Neural cell (in vitro differentiated cells): ENCODE measurements around the gene CHRNA9.

ENCODE experiments used
- MXI1 ChIP-seq: fragments of 450-650 bp; conservative IDR thresholded peaks from 2 replicates; pipeline ENCODE4 v1.6.1; 2014; ENCODE audit warnings: antibody characterized with exemption, mild to moderate bottlenecking; ENCODE audit not compliant: poor library complexity, severe bottlenecking
- POLR2AphosphoS5 ChIP-seq: IDR thresholded peaks from 2 replicates; pipeline ENCODE4 v1.6.1; 2012
- RAD21 ChIP-seq: fragments of 450-650 bp; conservative IDR thresholded peaks from 2 replicates; pipeline ENCODE4 v1.6.1; 2014; ENCODE audit warnings: antibody characterized with exemption, mild to moderate bottlenecking, moderate library complexity
- SMC3 ChIP-seq: fragments of 450-650 bp; conservative IDR thresholded peaks from 2 replicates; pipeline ENCODE4 v1.6.1; 2014; ENCODE audit warnings: antibody characterized with exemption, mild to moderate bottlenecking, moderate library complexity; ENCODE audit not compliant: poor library complexity
- TAF1 ChIP-seq: IDR thresholded peaks from 2 replicates; pipeline ENCODE4 v1.6.1; 2012; ENCODE audit warnings: low read depth
- TF ChIP-seq, protein P1 (sequence below): fragments of 450-650 bp; IDR thresholded peaks from 2 replicates; pipeline ENCODE4 v1.5.1; 2014; ENCODE audit warnings: antibody characterized with exemption, mild to moderate bottlenecking, moderate library complexity; ENCODE audit not compliant: poor library complexity, severe bottlenecking

- TF ChIP-seq, protein P1, sequence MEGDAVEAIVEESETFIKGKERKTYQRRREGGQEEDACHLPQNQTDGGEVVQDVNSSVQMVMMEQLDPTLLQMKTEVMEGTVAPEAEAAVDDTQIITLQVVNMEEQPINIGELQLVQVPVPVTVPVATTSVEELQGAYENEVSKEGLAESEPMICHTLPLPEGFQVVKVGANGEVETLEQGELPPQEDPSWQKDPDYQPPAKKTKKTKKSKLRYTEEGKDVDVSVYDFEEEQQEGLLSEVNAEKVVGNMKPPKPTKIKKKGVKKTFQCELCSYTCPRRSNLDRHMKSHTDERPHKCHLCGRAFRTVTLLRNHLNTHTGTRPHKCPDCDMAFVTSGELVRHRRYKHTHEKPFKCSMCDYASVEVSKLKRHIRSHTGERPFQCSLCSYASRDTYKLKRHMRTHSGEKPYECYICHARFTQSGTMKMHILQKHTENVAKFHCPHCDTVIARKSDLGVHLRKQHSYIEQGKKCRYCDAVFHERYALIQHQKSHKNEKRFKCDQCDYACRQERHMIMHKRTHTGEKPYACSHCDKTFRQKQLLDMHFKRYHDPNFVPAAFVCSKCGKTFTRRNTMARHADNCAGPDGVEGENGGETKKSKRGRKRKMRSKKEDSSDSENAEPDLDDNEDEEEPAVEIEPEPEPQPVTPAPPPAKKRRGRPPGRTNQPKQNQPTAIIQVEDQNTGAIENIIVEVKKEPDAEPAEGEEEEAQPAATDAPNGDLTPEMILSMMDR: no peak
- TF ChIP-seq MXI1 (no peak), POLR2AphosphoS5 (no peak), RAD21 (no peak), SMC3 (no peak), TAF1 (no peak)
These were observed 377 bp downstream of the CHRNA9 start for GRCh38 chr4:40335525-40335894.
